Measurements from ENCODE around the gene HSD17B13.
"Not testable (repeated sequence)": the region's sequence is repeated elsewhere in the genome, so short reads cannot be mapped to it uniquely, and the experiment has no call there.

HSD17B13 gene

GRCh38 chr4:87313756-87314155 is 8.9 kb downstream of the HSD17B13 start:
- no peak for DNase-seq

GRCh38 chr4:87311684-87312083 is 11.0 kb downstream of the HSD17B13 start:
- DNase-seq = no peak

- DNase-seq = no peak
Measured at GRCh38 chr4:87310691-87311335, 11.9 kb downstream of the HSD17B13 start.

GRCh38 chr4:87309625-87310024 is 13.1 kb downstream of the HSD17B13 start:
- no peak for DNase-seq

- no peak for DNase-seq
Measured at GRCh38 chr4:87306056-87306455, 16.6 kb downstream of the HSD17B13 start.

- no peak for DNase-seq
Measured at GRCh38 chr4:87305562-87305961, 17.1 kb downstream of the HSD17B13 start.

GRCh38 chr4:87304745-87305432 is 17.8 kb downstream of the HSD17B13 start:
- DNase-seq = no peak

GRCh38 chr4:87299898-87300297 is 22.8 kb downstream of the HSD17B13 start:
- no peak for DNase-seq

GRCh38 chr4:87298362-87298761 is 24.3 kb downstream of the HSD17B13 start:
- DNase-seq = no peak

GRCh38 chr4:87294911-87295310 is 27.8 kb downstream of the HSD17B13 start:
- not testable (repeated sequence) for DNase-seq

- DNase-seq = not testable (repeated sequence)
Measured at GRCh38 chr4:87293889-87294288, 28.8 kb downstream of the HSD17B13 start.

GRCh38 chr4:87286970-87287369 is 35.7 kb downstream of the HSD17B13 start:
- no peak for DNase-seq

- DNase-seq = not testable (repeated sequence)
Measured at GRCh38 chr4:87284268-87284667, 38.4 kb downstream of the HSD17B13 start.

- DNase-seq = no peak
Measured at GRCh38 chr4:87283151-87283550, 39.5 kb downstream of the HSD17B13 start.

GRCh38 chr4:87281603-87282002 is 41.1 kb downstream of the HSD17B13 start:
- DNase-seq = no peak

- DNase-seq = no peak
Measured at GRCh38 chr4:87278335-87278794, 44.3 kb downstream of the HSD17B13 start.

- DNase-seq = no peak
Measured at GRCh38 chr4:87275311-87275710, 47.4 kb downstream of the HSD17B13 start.

GRCh38 chr4:87274803-87275202 is 47.9 kb downstream of the HSD17B13 start:
- no peak for DNase-seq

GRCh38 chr4:87274327-87274726 is 48.4 kb downstream of the HSD17B13 start:
- DNase-seq = no peak

- no peak for DNase-seq
Measured at GRCh38 chr4:87270825-87271224, 51.9 kb downstream of the HSD17B13 start.

GRCh38 chr4:87270144-87270543 is 52.5 kb downstream of the HSD17B13 start:
- DNase-seq = no peak

- DNase-seq = no peak
Measured at GRCh38 chr4:87268411-87268810, 54.3 kb downstream of the HSD17B13 start.

GRCh38 chr4:87266986-87267385 is 55.7 kb downstream of the HSD17B13 start:
- DNase-seq = no peak

GRCh38 chr4:87262886-87263285 is 59.8 kb downstream of the HSD17B13 start:
- no peak for DNase-seq

- no peak for DNase-seq
Measured at GRCh38 chr4:87260477-87260876, 62.2 kb downstream of the HSD17B13 start.
